Stimulated activated CD8-positive, alpha-beta memory T cell treated with anti-CD3 and anti-CD28 coated beads, Interleukin-7, amount 100 ng/mL, for 1 hour (primary cell): Measurements from ENCODE around the gene FADD.

Experiments
- DNase-seq, 2 donors: peaks; one replicate each; pipeline ENCODE4 v3.0.0-alpha.2; 2020; ENCODE audit warnings: low read depth in 2 of 2

FADD gene

GRCh38 chr11:70233962-70234361 is 30.9 kb downstream of the FADD start:
- DNase-seq, result no peak

- no peak for DNase-seq
These were observed 37.2 kb downstream of the FADD start for GRCh38 chr11:70240337-70240736.

- no peak for DNase-seq
These were observed 38.6 kb downstream of the FADD start for GRCh38 chr11:70241709-70242108.

GRCh38 chr11:70242885-70243284 is 39.8 kb downstream of the FADD start:
- DNase-seq, result no peak

GRCh38 chr11:70243912-70244652 is 41.0 kb downstream of the FADD start:
- no peak for DNase-seq

- DNase-seq, result no peak
These were observed 41.6 kb downstream of the FADD start for GRCh38 chr11:70244698-70245097.

GRCh38 chr11:70246196-70246595 is 43.1 kb downstream of the FADD start:
- no peak for DNase-seq

GRCh38 chr11:70247042-70247709 is 44.1 kb downstream of the FADD start:
- DNase-seq, result no peak

GRCh38 chr11:70247710-70248072 is 44.6 kb downstream of the FADD start:
- DNase-seq, result no peak

GRCh38 chr11:70250876-70251658 is 48.0 kb downstream of the FADD start:
- DNase-seq, result no peak

- no peak for DNase-seq
These were observed 48.7 kb downstream of the FADD start for GRCh38 chr11:70251659-70252321.

- no peak for DNase-seq
These were observed 49.7 kb downstream of the FADD start for GRCh38 chr11:70252844-70253243.

- DNase-seq, result no peak
These were observed 52.5 kb downstream of the FADD start for GRCh38 chr11:70255477-70256116.
